HEK293 (cell line): ENCODE data around the gene TBC1D22A.
A peak's percentile ranks its signal among the peaks of the same experiment; 100 is the strongest.

Experiments
- CTCF ChIA-PET: fragments of 350-600 bp; formaldehyde crosslinking; extraction: SDS; loops from one replicate; lab custom pipeline; 2021; ENCODE audit warnings: antibody characterized with exemption; lab: Yijun Ruan, JAX
- POLR2A ChIA-PET: fragments of 300-600 bp; formaldehyde crosslinking; extraction: SDS; loops from one replicate; lab custom pipeline; 2020; ENCODE audit warnings: antibody characterized with exemption, inconsistent platforms; lab: Yijun Ruan, JAX
- H3K27ac ChIP-seq: fragments of 200-500 bp; sonication (Bioruptor generic); 2 replicates; pipeline ENCODE4 v1.5.1; 2014; ENCODE audit warnings: low read depth, low read length, control low read depth, inconsistent platforms; ENCODE audit errors: extremely low read depth
- H3K36me3 ChIP-seq, 2 experiments: fragments of 200-500 bp in 1 of 2; sonication (Bioruptor generic) in 1 of 2; 1 replicate in 1 of 2; 2 replicates in 1 of 2; pipeline ENCODE4 v1.5.1; 2014 to 2017; ENCODE audit warnings: inconsistent platforms in 2 of 2, low read length in 2 of 2; ENCODE audit not compliant: control insufficient read depth in 2 of 2, insufficient read depth in 1 of 2
- H3K4me1 ChIP-seq: fragments of 200-500 bp; sonication (Bioruptor generic); 2 replicates; pipeline ENCODE4 v1.5.1; 2014; ENCODE audit warnings: mild to moderate bottlenecking, low read length, inconsistent platforms; ENCODE audit not compliant: control insufficient read depth, insufficient read depth
- H3K4me3 ChIP-seq: 2 replicates; pipeline ENCODE4 v1.5.1; 2011; ENCODE audit warnings: low read depth, mild to moderate bottlenecking, control low read depth, low read length, moderate library complexity
- H3K9me3 ChIP-seq: fragments of 200-500 bp; sonication (Bioruptor generic); 2 replicates; pipeline ENCODE4 v1.5.1; 2014; ENCODE audit warnings: low read depth, low read length, inconsistent platforms; ENCODE audit not compliant: control insufficient read depth, insufficient read depth
- GLIS1 ChIP-seq: fragments of 450-650 bp; formaldehyde crosslinking; IDR thresholded peaks from 2 replicates; pipeline ENCODE4 v1.5.1; 2016; ENCODE audit warnings: missing biosample characterization, missing genetic modification characterization
- HOXC10 ChIP-seq: sonication (generic); formaldehyde crosslinking; IDR thresholded peaks from 2 replicates; pipeline ENCODE4 v1.8.1; 2023; ENCODE audit warnings: mild to moderate bottlenecking, missing genetic modification reagents
- IKZF3 ChIP-seq: fragments of 450-650 bp; IDR thresholded peaks from 2 replicates; pipeline ENCODE4 v1.5.0; 2018; ENCODE audit warnings: missing biosample characterization, mild to moderate bottlenecking, missing genetic modification characterization, moderate library complexity
- MEIS1 ChIP-seq: sonication (generic); formaldehyde crosslinking; IDR thresholded peaks from 2 replicates; pipeline ENCODE4 v1.8.1; 2022; ENCODE audit warnings: missing genetic modification reagents, mild to moderate bottlenecking, borderline replicate concordance
- OSR2 ChIP-seq: fragments of 450-650 bp; formaldehyde crosslinking; IDR thresholded peaks from 2 replicates; pipeline ENCODE4 v1.5.1; 2016; ENCODE audit warnings: missing biosample characterization, missing genetic modification characterization
- SP2 ChIP-seq: fragments of 450-650 bp; formaldehyde crosslinking; IDR thresholded peaks from 2 replicates; pipeline ENCODE4 v1.5.1; 2016; ENCODE audit warnings: missing biosample characterization, missing genetic modification characterization
- SP7 ChIP-seq: fragments of 450-650 bp; formaldehyde crosslinking; IDR thresholded peaks from 2 replicates; pipeline ENCODE4 v1.5.1; 2016; ENCODE audit warnings: missing biosample characterization, missing genetic modification characterization
- TRIM28 ChIP-seq: IDR thresholded peaks from 2 replicates; pipeline ENCODE4 v1.6.1; 2011; ENCODE audit warnings: low read length, control low read depth, borderline replicate concordance
- ZBTB20 ChIP-seq: fragments of 450-650 bp; formaldehyde crosslinking; IDR thresholded peaks from 2 replicates; pipeline ENCODE4 v1.5.1; 2016; ENCODE audit warnings: missing biosample characterization, missing genetic modification characterization
- ZFP37 ChIP-seq: fragments of 450-650 bp; formaldehyde crosslinking; IDR thresholded peaks from 2 replicates; pipeline ENCODE4 v1.5.1; 2016; ENCODE audit warnings: missing biosample characterization, missing genetic modification characterization
- ZIC2 ChIP-seq: fragments of 450-650 bp; formaldehyde crosslinking; IDR thresholded peaks from 2 replicates; pipeline ENCODE4 v1.5.1; 2016; ENCODE audit warnings: missing biosample characterization, missing genetic modification characterization
- ZNF548 ChIP-seq: fragments of 450-650 bp; formaldehyde crosslinking; IDR thresholded peaks from 2 replicates; pipeline ENCODE4 v1.5.1; 2016; ENCODE audit warnings: missing biosample characterization, missing genetic modification characterization
- ZNF600 ChIP-seq: fragments of 450-650 bp; formaldehyde crosslinking; IDR thresholded peaks from 2 replicates; pipeline ENCODE4 v1.5.1; 2016; ENCODE audit warnings: missing biosample characterization, missing genetic modification characterization
- ZNF707 ChIP-seq: fragments of 450-650 bp; formaldehyde crosslinking; IDR thresholded peaks from 2 replicates; pipeline ENCODE4 v1.5.1; 2016; ENCODE audit warnings: missing biosample characterization, missing genetic modification characterization
- TF ChIP-seq, protein P1 (sequence below): fragments of 450-650 bp; formaldehyde crosslinking; IDR thresholded peaks from 2 replicates; pipeline ENCODE4 v1.5.1; 2017; ENCODE audit warnings: missing biosample characterization, missing genetic modification characterization
- TF ChIP-seq, protein P2 (sequence below): fragments of 450-650 bp; formaldehyde crosslinking; IDR thresholded peaks from 2 replicates; pipeline ENCODE4 v1.5.1; 2017; ENCODE audit warnings: missing biosample characterization, missing genetic modification characterization
- TF ChIP-seq, protein P3 (sequence below): fragments of 450-650 bp; formaldehyde crosslinking; IDR thresholded peaks from 2 replicates; pipeline ENCODE4 v1.5.1; 2016; ENCODE audit warnings: missing biosample characterization, missing genetic modification characterization
- TF ChIP-seq, protein P4 (sequence below): fragments of 450-650 bp; formaldehyde crosslinking; IDR thresholded peaks from 2 replicates; pipeline ENCODE4 v1.5.1; 2016; ENCODE audit warnings: missing biosample characterization, missing genetic modification characterization
- TF ChIP-seq, protein P5 (sequence below): fragments of 450-650 bp; formaldehyde crosslinking; IDR thresholded peaks from 2 replicates; pipeline ENCODE4 v1.5.1; 2017; ENCODE audit warnings: missing biosample characterization, missing genetic modification characterization
- TF ChIP-seq, protein P6 (sequence below): fragments of 450-650 bp; formaldehyde crosslinking; IDR thresholded peaks from 2 replicates; pipeline ENCODE4 v1.5.1; 2016; ENCODE audit warnings: missing biosample characterization, missing genetic modification characterization

Gene TBC1D22A

DNA sequence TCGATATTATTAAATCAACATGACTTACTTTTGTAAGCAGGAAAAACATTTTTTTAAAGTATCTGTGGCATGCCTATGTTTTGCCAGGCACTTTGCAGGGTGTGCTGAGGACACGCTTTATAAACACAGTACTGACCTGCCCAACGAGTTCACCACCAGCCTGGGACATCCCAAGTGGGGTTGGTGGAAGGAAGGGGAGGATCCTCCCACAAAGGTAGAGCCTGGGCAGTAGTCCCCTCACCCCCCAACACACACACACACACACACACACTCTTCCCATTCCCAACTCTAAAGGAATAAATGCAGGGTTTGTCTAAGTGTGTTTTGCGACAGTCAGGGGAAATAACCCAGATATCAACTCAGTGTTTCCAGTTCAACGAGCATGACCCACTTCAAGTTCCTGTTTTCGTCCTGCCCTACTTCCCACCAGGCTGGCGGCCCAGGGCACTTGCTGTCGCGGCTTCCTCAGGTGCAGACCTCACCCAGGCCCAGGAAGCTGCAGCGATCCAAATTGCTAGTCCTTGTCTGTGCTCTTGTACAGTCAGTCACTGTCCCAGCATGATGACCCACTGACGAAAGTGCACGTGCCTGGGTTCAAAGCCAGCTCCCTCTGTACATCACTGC is 27.5 kb upstream of the TBC1D22A start:
- H3K9me3 ChIP-seq = no peaks in the 10 kb centered on the region
- TF ChIP-seq, protein P1, sequence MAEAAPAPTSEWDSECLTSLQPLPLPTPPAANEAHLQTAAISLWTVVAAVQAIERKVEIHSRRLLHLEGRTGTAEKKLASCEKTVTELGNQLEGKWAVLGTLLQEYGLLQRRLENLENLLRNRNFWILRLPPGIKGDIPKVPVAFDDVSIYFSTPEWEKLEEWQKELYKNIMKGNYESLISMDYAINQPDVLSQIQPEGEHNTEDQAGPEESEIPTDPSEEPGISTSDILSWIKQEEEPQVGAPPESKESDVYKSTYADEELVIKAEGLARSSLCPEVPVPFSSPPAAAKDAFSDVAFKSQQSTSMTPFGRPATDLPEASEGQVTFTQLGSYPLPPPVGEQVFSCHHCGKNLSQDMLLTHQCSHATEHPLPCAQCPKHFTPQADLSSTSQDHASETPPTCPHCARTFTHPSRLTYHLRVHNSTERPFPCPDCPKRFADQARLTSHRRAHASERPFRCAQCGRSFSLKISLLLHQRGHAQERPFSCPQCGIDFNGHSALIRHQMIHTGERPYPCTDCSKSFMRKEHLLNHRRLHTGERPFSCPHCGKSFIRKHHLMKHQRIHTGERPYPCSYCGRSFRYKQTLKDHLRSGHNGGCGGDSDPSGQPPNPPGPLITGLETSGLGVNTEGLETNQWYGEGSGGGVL (tag by site-specific recombination) = peak; percentile 33; the same call in 1 of the 2 replicates
- TF ChIP-seq ZNF707 = no peak
- no peak for TF ChIP-seq ZNF548 (tag by site-specific recombination)
- TF ChIP-seq SP2 (tag by site-specific recombination) = peak; percentile 8; the same call in 1 of the 2 replicates
- TF ChIP-seq IKZF3 (tag by site-specific recombination) = peak; percentile 18; the same call in 1 of the 2 replicates
- no peak for TF ChIP-seq ZFP37 (tag by site-specific recombination)
- TF ChIP-seq MEIS1 (CRISPR knock-in tag) = no peak
- peak; percentile 41; the same call in 1 of the 2 replicates for TF ChIP-seq OSR2
- peak; percentile 35; the same call in 1 of the 2 replicates for TF ChIP-seq ZBTB20 (tag by site-specific recombination)
- TF ChIP-seq GLIS1 (tag by site-specific recombination) = 0 out of 2 replicates have a peak, but pooled peaks have one; percentile 5
- TF ChIP-seq, protein P2, sequence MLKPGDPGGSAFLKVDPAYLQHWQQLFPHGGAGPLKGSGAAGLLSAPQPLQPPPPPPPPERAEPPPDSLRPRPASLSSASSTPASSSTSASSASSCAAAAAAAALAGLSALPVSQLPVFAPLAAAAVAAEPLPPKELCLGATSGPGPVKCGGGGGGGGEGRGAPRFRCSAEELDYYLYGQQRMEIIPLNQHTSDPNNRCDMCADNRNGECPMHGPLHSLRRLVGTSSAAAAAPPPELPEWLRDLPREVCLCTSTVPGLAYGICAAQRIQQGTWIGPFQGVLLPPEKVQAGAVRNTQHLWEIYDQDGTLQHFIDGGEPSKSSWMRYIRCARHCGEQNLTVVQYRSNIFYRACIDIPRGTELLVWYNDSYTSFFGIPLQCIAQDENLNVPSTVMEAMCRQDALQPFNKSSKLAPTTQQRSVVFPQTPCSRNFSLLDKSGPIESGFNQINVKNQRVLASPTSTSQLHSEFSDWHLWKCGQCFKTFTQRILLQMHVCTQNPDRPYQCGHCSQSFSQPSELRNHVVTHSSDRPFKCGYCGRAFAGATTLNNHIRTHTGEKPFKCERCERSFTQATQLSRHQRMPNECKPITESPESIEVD = peak; percentile 54
- TF ChIP-seq TRIM28 = no peak
- peak; percentile 24; the same call in 1 of the 2 replicates for TF ChIP-seq ZNF600
- TF ChIP-seq, protein P3, sequence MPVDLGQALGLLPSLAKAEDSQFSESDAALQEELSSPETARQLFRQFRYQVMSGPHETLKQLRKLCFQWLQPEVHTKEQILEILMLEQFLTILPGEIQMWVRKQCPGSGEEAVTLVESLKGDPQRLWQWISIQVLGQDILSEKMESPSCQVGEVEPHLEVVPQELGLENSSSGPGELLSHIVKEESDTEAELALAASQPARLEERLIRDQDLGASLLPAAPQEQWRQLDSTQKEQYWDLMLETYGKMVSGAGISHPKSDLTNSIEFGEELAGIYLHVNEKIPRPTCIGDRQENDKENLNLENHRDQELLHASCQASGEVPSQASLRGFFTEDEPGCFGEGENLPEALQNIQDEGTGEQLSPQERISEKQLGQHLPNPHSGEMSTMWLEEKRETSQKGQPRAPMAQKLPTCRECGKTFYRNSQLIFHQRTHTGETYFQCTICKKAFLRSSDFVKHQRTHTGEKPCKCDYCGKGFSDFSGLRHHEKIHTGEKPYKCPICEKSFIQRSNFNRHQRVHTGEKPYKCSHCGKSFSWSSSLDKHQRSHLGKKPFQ = peak; percentile 27
- no peak for TF ChIP-seq HOXC10 (CRISPR knock-in tag)
- TF ChIP-seq, protein P4, sequence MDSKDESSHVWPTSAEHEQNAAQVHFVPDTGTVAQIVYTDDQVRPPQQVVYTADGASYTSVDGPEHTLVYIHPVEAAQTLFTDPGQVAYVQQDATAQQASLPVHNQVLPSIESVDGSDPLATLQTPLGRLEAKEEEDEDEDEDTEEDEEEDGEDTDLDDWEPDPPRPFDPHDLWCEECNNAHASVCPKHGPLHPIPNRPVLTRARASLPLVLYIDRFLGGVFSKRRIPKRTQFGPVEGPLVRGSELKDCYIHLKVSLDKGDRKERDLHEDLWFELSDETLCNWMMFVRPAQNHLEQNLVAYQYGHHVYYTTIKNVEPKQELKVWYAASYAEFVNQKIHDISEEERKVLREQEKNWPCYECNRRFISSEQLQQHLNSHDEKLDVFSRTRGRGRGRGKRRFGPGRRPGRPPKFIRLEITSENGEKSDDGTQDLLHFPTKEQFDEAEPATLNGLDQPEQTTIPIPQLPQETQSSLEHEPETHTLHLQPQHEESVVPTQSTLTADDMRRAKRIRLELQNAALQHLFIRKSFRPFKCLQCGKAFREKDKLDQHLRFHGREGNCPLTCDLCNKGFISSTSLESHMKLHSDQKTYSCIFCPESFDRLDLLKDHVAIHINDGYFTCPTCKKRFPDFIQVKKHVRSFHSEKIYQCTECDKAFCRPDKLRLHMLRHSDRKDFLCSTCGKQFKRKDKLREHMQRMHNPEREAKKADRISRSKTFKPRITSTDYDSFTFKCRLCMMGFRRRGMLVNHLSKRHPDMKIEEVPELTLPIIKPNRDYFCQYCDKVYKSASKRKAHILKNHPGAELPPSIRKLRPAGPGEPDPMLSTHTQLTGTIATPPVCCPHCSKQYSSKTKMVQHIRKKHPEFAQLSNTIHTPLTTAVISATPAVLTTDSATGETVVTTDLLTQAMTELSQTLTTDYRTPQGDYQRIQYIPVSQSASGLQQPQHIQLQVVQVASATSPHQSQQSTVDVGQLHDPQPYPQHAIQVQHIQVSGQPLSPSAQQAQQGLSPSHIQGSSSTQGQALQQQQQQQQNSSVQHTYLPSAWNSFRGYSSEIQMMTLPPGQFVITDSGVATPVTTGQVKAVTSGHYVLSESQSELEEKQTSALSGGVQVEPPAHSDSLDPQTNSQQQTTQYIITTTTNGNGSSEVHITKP (tag by site-specific recombination) = peak; percentile 95
- TF ChIP-seq, protein P5, sequence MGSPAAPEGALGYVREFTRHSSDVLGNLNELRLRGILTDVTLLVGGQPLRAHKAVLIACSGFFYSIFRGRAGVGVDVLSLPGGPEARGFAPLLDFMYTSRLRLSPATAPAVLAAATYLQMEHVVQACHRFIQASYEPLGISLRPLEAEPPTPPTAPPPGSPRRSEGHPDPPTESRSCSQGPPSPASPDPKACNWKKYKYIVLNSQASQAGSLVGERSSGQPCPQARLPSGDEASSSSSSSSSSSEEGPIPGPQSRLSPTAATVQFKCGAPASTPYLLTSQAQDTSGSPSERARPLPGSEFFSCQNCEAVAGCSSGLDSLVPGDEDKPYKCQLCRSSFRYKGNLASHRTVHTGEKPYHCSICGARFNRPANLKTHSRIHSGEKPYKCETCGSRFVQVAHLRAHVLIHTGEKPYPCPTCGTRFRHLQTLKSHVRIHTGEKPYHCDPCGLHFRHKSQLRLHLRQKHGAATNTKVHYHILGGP = no peak
- TF ChIP-seq, protein P6, sequence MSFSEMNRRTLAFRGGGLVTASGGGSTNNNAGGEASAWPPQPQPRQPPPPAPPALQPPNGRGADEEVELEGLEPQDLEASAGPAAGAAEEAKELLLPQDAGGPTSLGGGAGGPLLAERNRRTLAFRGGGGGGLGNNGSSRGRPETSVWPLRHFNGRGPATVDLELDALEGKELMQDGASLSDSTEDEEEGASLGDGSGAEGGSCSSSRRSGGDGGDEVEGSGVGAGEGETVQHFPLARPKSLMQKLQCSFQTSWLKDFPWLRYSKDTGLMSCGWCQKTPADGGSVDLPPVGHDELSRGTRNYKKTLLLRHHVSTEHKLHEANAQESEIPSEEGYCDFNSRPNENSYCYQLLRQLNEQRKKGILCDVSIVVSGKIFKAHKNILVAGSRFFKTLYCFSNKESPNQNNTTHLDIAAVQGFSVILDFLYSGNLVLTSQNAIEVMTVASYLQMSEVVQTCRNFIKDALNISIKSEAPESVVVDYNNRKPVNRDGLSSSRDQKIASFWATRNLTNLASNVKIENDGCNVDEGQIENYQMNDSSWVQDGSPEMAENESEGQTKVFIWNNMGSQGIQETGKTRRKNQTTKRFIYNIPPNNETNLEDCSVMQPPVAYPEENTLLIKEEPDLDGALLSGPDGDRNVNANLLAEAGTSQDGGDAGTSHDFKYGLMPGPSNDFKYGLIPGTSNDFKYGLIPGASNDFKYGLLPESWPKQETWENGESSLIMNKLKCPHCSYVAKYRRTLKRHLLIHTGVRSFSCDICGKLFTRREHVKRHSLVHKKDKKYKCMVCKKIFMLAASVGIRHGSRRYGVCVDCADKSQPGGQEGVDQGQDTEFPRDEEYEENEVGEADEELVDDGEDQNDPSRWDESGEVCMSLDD (tag by site-specific recombination) = 0 out of 2 replicates have a peak, but pooled peaks have one; percentile 11
- TF ChIP-seq ZIC2 (tag by site-specific recombination) = 0 out of 2 replicates have a peak, but pooled peaks have one; percentile 9
- peak; percentile 47; the same call in 1 of the 2 replicates for TF ChIP-seq SP7 (tag by site-specific recombination)
- ChIA-PET POLR2A (interaction anchor here (0.6 to 1.5 kb wide), 4 partner anchors 27 to 180 kb away, joined by 4 to 12 read pairs (median 4); partner anchors contain the start of gene TBC1D22A), CTCF (interaction anchor here (0.9 kb wide), 1 partner anchor 39 kb away, joined by 4 read pairs; no protein-coding TSS in a partner anchor)
- H3K4me3 ChIP-seq = no peak overlapping the region
- peaks cover 0 to 17% of the 10 kb centered on the region in 2 experiments; a peak in 2 of 3 replicates for H3K36me3 ChIP-seq
- H3K27ac ChIP-seq = peak overlapping the region; percentile 56
- H3K4me1 ChIP-seq = peaks cover 35% of the 10 kb centered on the region
